GM12878 (cell line): ENCODE data around the gene CAMTA1. TPM values are rescaled to one million over a fixed set of nuclear protein-coding genes. Genes with fewer than 3 reads are reported as not detected.
"Not testable (repeated sequence)": the region's sequence is repeated elsewhere in the genome, so short reads cannot be mapped to it uniquely, and the experiment has no call there.

Source experiments
- ATAC-seq: fragments of 200-7000 bp; cut with Tn5 transposase; 3 replicates; pipeline ENCODE4 v1.9.1; 2020; ENCODE audit warnings: mild to moderate bottlenecking, moderate library complexity
- BruUV-seq: library from RNA; stranded (reverse); fragments of 400-500 nt; replicated peaks from 2 replicates; lab custom pipeline; 2021; lab: Mats Ljungman, UMichigan
- CTCF ChIA-PET: fragments of 300-600 bp; sonication (Branson Sonifier 250); formaldehyde crosslinking; extraction: SDS; loops from one replicate; lab custom pipeline; 2021; ENCODE audit warnings: inconsistent platforms; lab: Yijun Ruan, JAX
- POLR2A ChIA-PET: fragments of 350-600 bp; formaldehyde crosslinking; extraction: SDS; loops from one replicate; lab custom pipeline; 2021; ENCODE audit warnings: inconsistent platforms; lab: Charles Lee
- RAD21 ChIA-PET: fragments of 300-600 bp; sonication (Branson Sonifier 250); formaldehyde crosslinking; loops from one replicate; lab custom pipeline; 2023; ENCODE audit warnings: antibody characterized with exemption; ENCODE audit not compliant: unreplicated experiment; lab: Charles Lee
- SMC1A ChIA-PET: fragments of 300-600 bp; sonication (Branson Sonifier 250); formaldehyde crosslinking; loops from one replicate; lab custom pipeline; 2023; ENCODE audit not compliant: unreplicated experiment, uncharacterized antibody; lab: Charles Lee
- DNase-seq: peaks from one replicate; pipeline ENCODE4 v3.0.0-alpha.2; 2011; ENCODE audit warnings: low read depth, low spot score
- FAIRE-seq: peaks from 3 replicates; lab custom pipeline; 2011; peaks lifted over from hg19 to GRCh38; lab: Jason Lieb, UNC
- H2AFZ ChIP-seq: 2 replicates; pipeline ENCODE4 v1.6.0; 2011; ENCODE audit warnings: low read depth, low read length, control low read depth; ENCODE audit not compliant: control insufficient read depth
- H3K27ac ChIP-seq: 2 replicates; pipeline ENCODE4 v1.5.1; 2011; ENCODE audit warnings: control low read depth; ENCODE audit not compliant: control insufficient read depth, insufficient read depth
- H3K27me3 ChIP-seq, 2 experiments: replicated peaks in 1 of 2; 2 replicates each; pipeline versions ENCODE4 v1.6.0 to v1.6.1; 2011; ENCODE audit warnings: low read length in 1 of 2; ENCODE audit not compliant: control insufficient read depth in 2 of 2, insufficient read depth in 2 of 2
- H3K36me3 ChIP-seq, 2 experiments: 2 replicates each; pipeline ENCODE4 v1.5.1; 2011; ENCODE audit warnings: low read length in 1 of 2; ENCODE audit not compliant: control insufficient read depth in 2 of 2, insufficient read depth in 2 of 2
- H3K4me1 ChIP-seq: 2 replicates; pipeline ENCODE4 v1.6.1; 2011; ENCODE audit warnings: mild to moderate bottlenecking, low read length, moderate library complexity, mixed read lengths; ENCODE audit not compliant: control insufficient read depth, insufficient read depth
- H3K4me2 ChIP-seq: 2 replicates; pipeline ENCODE4 v1.6.0; 2011; ENCODE audit warnings: control low read depth; ENCODE audit not compliant: control insufficient read depth, insufficient read depth
- H3K4me3 ChIP-seq: fragments of 200-600 bp; sonication (generic); 2 replicates; pipeline ENCODE4 v1.5.1; 2016
- H3K79me2 ChIP-seq: 2 replicates; pipeline ENCODE4 v1.6.0; 2011; ENCODE audit warnings: low read length; ENCODE audit not compliant: control insufficient read depth, insufficient read depth
- H3K9ac ChIP-seq: 2 replicates; pipeline ENCODE4 v1.8.0; 2011; ENCODE audit warnings: low read length, control low read depth, mixed read lengths; ENCODE audit not compliant: control insufficient read depth, insufficient read depth
- H3K9me3 ChIP-seq: replicated peaks from 3 replicates; pipeline ENCODE4 v1.5.1; 2011; ENCODE audit warnings: mild to moderate bottlenecking, low read length; ENCODE audit not compliant: control insufficient read depth, insufficient read depth
- H4K20me1 ChIP-seq: 2 replicates; pipeline ENCODE4 v1.6.0; 2011; ENCODE audit not compliant: control insufficient read depth, insufficient read depth
- GABPA ChIP-seq: IDR thresholded peaks from 2 replicates; pipeline ENCODE4 v1.6.1; 2014; ENCODE audit warnings: antibody characterized with exemption, low read depth, mild to moderate bottlenecking, inconsistent platforms
- RAD51 ChIP-seq: fragments of 450-650 bp; IDR thresholded peaks from 2 replicates; pipeline ENCODE4 v1.6.1; 2016; ENCODE audit warnings: moderate library complexity, mild to moderate bottlenecking, inconsistent platforms
- RB1 ChIP-seq: fragments of 450-650 bp; formaldehyde crosslinking; IDR thresholded peaks from 2 replicates; pipeline ENCODE4 v1.6.1; 2017; ENCODE audit warnings: mild to moderate bottlenecking, borderline replicate concordance
- SREBF2 ChIP-seq: IDR thresholded peaks from 2 replicates; pipeline ENCODE4 v1.6.1; 2012; ENCODE audit warnings: mild to moderate bottlenecking, low read length
- SRF ChIP-seq, 2 experiments: IDR thresholded peaks; 2 replicates each; pipeline ENCODE4 v1.6.1; 2011; ENCODE audit warnings: low read depth in 2 of 2, low read length in 2 of 2, mild to moderate bottlenecking in 1 of 2, moderate library complexity in 1 of 2
- TARDBP ChIP-seq: IDR thresholded peaks from 2 replicates; pipeline ENCODE4 v1.6.1; 2016; ENCODE audit warnings: borderline replicate concordance
- YBX1 ChIP-seq: fragments of 450-650 bp; IDR thresholded peaks from 2 replicates; pipeline ENCODE4 v1.6.1; 2016; ENCODE audit warnings: antibody characterized with exemption
- ZZZ3 ChIP-seq: IDR thresholded peaks from 2 replicates; pipeline ENCODE4 v1.6.1; 2011; ENCODE audit warnings: low read depth; ENCODE audit not compliant: control insufficient read depth, insufficient read length
- WGBS: methylation state at CpG from one replicate; pipeline ENCODE4 v1.1.6; 2016; ENCODE audit warnings: low lambda C conversion rate; ENCODE audit not compliant: insufficient replicate concordance, insufficient coverage; ENCODE audit errors: missing lambda C conversion rate; 5-methylcytosine and 5-hydroxymethylcytosine counted together
- in situ Hi-C: fragments of 300-500 bp; cut with MboI; formaldehyde crosslinking; loops from 9 replicates; pipeline ENCODE4 v1.14.3; 2018; ENCODE audit warnings: mixed read lengths
- intact Hi-C: fragments of 100-400 bp; cut with micrococcal nuclease; formaldehyde crosslinking; loops from one replicate; pipeline ENCODE4 v1.14.2; 2022; ENCODE audit not compliant: unreplicated experiment
- polyA plus RNA-seq, 11 experiments: library from polyadenylated mRNA; depleted of rRNA in 4 of 11; unstranded in 6 of 11; stranded (reverse) in 5 of 11; fragments of >200 nt; fragmentation: Nextera tagmentation in 4 of 11; fragmentation: Illumina TruSeq in 1 of 11; extraction: Ambion mirVana in 4 of 11; extraction: Trizol in 1 of 11; gene quantifications; 1 replicate in 1 of 11; 2 replicates in 10 of 11; pipeline versions ENCODE4 v1.2.1 to v1.2.3, GENCODE V29; 2011 to 2016; ENCODE audit warnings: inconsistent platforms in 2 of 11, missing spikeins in 2 of 11, low read depth in 1 of 11
- total RNA-seq, 4 experiments: library from RNA; depleted of rRNA in 3 of 4; stranded (reverse); fragments of >200 nt in 3 of 4; fragmentation: Illumina TruSeq in 1 of 4; extraction: Trizol in 1 of 4; gene quantifications; 2 replicates each; pipeline versions ENCODE4 v1.2.1 to v1.2.3, GENCODE V29; 2013 to 2021
- TF ChIP-seq, protein P1 (sequence below): IDR thresholded peaks from 2 replicates; pipeline ENCODE4 v1.6.1; 2011; ENCODE audit warnings: borderline replicate concordance, low read depth, mild to moderate bottlenecking, moderate library complexity, low read length; ENCODE audit not compliant: insufficient read depth, poor library complexity, severe bottlenecking
- TF ChIP-seq, protein P2 (sequence below): IDR thresholded peaks from 2 replicates; pipeline ENCODE4 v1.6.1; 2012; ENCODE audit warnings: mild to moderate bottlenecking, low read depth, low read length

Gene CAMTA1
- total and polyA plus RNA-seq, 10 of the 15 experiments (the other 5 are each of a cell fraction or from before 2014, with no cell fraction given), result 37.7 to 148 (median 76.4) TPM

DNA sequence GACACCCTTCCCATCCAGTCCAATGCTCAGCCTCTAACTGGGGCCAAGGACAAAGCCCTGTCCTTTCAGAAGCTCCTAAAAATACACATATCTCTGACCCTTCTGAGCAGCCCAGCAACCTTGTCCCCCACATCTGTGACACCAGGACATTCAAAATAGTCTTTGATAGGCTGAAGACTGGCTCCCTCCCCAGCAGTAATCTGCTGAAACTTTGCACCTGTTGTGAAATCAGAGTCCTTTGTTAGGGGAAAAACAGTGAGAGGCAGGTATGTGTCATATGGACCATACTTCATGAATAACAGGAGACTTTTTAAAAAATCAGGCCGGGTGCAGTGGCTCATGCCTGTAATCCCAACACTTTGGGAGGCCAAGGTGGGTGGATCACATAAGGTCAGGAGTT lies 903.4 kb downstream of the CAMTA1 start (continued):
- TF ChIP-seq RB1, result no peak
- no peak for TF ChIP-seq RAD51
- no peak for TF ChIP-seq SRF (IDR thresholded peaks at IDR 0.05; ENCODE audit: low read depth in 2 of 2, low read length in 2 of 2)
- TF ChIP-seq, protein P1, sequence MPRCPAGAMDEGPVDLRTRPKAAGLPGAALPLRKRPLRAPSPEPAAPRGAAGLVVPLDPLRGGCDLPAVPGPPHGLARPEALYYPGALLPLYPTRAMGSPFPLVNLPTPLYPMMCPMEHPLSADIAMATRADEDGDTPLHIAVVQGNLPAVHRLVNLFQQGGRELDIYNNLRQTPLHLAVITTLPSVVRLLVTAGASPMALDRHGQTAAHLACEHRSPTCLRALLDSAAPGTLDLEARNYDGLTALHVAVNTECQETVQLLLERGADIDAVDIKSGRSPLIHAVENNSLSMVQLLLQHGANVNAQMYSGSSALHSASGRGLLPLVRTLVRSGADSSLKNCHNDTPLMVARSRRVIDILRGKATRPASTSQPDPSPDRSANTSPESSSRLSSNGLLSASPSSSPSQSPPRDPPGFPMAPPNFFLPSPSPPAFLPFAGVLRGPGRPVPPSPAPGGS, result no peak
- TF ChIP-seq, all 136 proteins: peak for 0

DNA sequence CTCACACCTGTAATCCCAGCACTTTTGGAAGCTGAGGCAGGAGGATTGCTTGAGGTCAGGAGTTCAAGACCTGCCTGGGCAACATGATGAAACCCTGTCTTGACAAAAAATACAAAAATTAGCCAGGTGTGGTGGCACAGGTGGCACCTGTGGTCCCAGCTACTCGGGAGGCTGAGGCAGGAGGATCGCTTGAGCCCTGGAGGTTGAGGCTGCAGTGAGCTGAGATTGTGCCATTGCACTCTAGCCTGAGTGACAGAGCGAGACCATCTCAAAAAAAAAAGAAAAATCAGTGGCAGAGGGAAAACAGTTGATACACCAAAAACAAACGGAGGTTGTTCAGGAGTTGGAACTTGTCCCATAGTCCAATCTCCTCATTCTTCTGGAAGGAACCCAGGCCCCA lies 904.1 kb downstream of the CAMTA1 start:
- H3K9me3 ChIP-seq, POLR2A ChIA-PET, H3K79me2 ChIP-seq, BruUV-seq, H3K4me1 ChIP-seq, H3K27ac ChIP-seq, RAD21 ChIA-PET, H3K9ac ChIP-seq, ATAC-seq, H3K27me3 ChIP-seq, in situ Hi-C loops, SMC1A ChIA-PET, H3K36me3 ChIP-seq, DNase-seq, intact Hi-C loops, FAIRE-seq, H2AFZ ChIP-seq, H3K4me2 ChIP-seq, H4K20me1 ChIP-seq, H3K4me3 ChIP-seq, CTCF ChIA-PET: not testable (repeated sequence)
- 17% methylated on average over 4 of the region's 4 CpGs for WGBS

DNA sequence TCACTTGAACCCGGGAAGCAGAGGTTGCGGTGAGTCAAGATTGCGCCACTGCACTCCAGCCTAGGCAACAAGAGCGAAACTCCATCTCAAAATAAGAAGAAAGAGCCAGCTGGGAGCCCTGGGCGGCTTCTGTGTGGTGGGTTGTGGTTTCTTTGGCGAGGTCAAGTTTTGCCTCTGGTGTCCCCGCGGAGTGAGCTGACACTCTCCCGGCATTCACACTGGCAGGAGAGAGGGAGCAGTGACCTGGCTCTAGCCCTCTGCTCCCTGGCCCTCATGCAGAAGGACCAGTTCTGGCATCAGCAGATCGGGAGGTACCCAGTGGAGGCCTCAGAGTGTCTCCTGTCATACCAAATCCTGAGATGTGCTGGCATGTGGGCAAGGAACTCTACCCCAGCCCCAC lies 904.8 kb downstream of the CAMTA1 start:
- H3K27ac ChIP-seq, result no peak overlapping the region
- no peak overlapping the region for H3K4me3 ChIP-seq
- ATAC-seq (no peak), DNase-seq (no peak), FAIRE-seq (no peak)
- no peaks in the 10 kb centered on the region for H3K36me3 ChIP-seq
- H3K79me2 ChIP-seq, result no peaks in the 10 kb centered on the region
- ChIA-PET CTCF (interaction anchor here (1.5 kb wide), 1 partner anchor 21 kb away, joined by 5 read pairs; no protein-coding TSS in a partner anchor), RAD21 (no interaction called here), POLR2A (no interaction called here), SMC1A (no interaction called here)
- intact Hi-C loops (no loop called here), in situ Hi-C loops (no loop called here)
- H3K27me3 ChIP-seq, result no peaks in the 10 kb centered on the region; a peak in 2 of 4 replicates
- no peak overlapping the region for H2AFZ ChIP-seq
- H3K4me2 ChIP-seq, result no peak overlapping the region
- H4K20me1 ChIP-seq, result no peaks in the 10 kb centered on the region
- BruUV-seq, result no TSS peak
- no peaks in the 10 kb centered on the region; the same call in 2 of the 3 replicates for H3K9me3 ChIP-seq
- no peaks in the 10 kb centered on the region for H3K4me1 ChIP-seq
- 30% methylated on average over 10 of the region's 10 CpGs for WGBS
- H3K9ac ChIP-seq, result no peak overlapping the region
- TF ChIP-seq YBX1 (no peak), SREBF2 (no peak), TARDBP (no peak), ZZZ3 (no peak), GABPA (no peak)
- TF ChIP-seq, protein P2, sequence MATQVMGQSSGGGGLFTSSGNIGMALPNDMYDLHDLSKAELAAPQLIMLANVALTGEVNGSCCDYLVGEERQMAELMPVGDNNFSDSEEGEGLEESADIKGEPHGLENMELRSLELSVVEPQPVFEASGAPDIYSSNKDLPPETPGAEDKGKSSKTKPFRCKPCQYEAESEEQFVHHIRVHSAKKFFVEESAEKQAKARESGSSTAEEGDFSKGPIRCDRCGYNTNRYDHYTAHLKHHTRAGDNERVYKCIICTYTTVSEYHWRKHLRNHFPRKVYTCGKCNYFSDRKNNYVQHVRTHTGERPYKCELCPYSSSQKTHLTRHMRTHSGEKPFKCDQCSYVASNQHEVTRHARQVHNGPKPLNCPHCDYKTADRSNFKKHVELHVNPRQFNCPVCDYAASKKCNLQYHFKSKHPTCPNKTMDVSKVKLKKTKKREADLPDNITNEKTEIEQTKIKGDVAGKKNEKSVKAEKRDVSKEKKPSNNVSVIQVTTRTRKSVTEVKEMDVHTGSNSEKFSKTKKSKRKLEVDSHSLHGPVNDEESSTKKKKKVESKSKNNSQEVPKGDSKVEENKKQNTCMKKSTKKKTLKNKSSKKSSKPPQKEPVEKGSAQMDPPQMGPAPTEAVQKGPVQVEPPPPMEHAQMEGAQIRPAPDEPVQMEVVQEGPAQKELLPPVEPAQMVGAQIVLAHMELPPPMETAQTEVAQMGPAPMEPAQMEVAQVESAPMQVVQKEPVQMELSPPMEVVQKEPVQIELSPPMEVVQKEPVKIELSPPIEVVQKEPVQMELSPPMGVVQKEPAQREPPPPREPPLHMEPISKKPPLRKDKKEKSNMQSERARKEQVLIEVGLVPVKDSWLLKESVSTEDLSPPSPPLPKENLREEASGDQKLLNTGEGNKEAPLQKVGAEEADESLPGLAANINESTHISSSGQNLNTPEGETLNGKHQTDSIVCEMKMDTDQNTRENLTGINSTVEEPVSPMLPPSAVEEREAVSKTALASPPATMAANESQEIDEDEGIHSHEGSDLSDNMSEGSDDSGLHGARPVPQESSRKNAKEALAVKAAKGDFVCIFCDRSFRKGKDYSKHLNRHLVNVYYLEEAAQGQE, result no peak
